Measurements from ENCODE around the gene GRIK4.

The GRIK4 gene

DNA sequence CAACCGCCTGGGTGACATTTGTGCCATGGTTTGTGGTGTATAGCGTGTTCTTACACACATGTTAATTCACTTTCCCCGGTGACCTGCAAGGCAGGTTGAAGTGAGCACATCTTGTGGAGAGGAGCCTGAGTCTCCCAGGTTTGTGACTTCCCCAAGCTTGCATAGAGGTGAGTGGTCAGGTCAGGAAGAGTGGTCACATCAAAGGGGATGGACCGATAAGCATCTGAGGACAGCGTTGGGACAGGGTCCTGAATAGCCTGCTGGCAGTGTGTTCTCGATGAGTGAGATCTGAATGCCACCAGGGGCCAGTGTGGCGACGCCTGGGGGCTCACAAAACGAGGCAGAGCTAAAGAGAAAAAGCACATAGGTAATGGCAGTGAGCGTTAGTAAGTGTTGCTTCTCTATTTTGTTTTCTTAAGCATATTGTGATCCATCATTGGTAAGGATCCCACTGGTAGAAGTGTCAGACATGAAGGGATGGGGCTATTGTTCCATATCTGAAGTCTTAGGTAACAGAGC, 154.6 kb downstream of the GRIK4 start:
- no peak for DNase-seq (ENCODE audit: low spot score)
- no peak for FAIRE-seq

DNA sequence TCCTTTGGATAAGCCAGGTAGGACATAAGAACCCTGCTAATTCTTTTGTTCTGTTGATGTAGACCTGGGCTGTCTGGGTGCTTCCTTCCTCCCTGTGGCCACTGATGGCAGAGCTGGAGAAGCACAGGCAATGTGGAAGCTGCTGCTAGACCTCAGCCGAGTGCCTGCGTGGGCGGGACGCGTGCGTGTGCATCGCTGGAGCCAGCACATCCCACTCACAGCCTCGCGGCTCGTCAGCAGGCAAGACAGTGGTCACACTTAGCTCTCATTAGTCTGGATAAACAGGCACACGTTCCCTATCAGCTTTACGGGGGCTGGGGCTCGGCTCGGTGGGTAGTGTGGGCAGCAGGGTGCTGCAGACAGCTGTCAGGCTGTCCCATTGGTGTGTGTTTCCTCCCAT, 155.7 kb downstream of the GRIK4 start:
- FAIRE-seq (no peak), DNase-seq (ENCODE audit: low spot score) (peak; percentile 12)

DNA sequence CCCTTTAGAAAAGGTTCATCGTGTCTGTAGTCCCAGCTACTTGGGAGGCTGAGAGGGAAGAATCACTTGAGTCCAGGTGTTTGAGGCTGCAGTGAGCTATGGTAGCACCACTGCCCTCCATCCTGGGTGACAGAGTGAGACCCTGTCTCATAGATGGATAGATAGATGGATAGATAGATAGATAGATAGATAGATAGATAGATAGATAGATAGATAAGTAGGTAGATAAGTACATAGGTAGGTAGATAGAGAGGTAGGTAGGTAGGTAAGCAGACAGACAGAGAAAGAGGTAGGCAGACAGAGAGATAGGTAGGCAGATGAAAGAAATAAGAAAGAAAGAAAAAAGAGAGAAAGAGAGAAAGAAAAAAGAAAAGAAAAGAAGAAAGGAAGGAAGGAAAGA, 156.4 kb downstream of the GRIK4 start:
- FAIRE-seq, result no peak
- DNase-seq (ENCODE audit: low spot score), result no peak

DNA sequence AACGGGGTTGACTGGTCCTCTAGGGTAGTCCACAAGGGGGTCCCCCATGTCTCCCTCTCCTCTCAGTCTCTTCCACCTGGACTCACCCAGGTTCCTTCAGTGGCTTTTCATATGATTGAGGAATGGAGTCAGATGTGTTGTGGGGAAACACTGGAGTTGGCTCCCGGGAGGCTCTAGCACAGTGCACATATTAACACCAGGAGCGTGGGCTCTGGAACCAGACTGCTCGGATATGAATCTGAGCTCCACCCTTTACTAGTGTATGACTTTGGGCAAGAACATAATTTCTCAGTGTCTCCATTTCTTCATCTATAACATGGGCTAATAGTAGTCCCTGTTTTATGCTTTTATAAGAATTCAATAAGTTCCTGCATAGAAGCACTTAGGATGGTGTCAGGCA, 157.0 kb downstream of the GRIK4 start:
- DNase-seq (ENCODE audit: low spot score) (no peak), FAIRE-seq (no peak)

DNA sequence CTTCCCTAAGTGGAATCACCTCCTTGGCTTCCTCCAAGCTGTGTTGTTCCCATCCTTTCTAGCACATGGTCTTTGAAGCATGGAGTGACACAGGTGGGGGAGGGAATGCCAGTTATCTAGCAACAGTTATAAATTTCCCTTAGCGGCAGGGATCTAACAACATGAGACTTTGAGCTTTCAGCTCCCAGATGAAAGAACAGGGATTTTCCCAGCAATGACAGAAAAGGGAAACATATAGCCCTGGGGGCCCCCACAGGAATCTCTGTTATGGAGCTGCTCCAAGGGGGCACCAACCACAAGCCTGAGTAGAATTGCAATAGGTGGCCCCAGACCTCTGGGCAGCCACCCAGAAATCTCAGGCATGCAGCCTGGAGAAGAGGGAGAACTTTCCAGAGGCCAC, 163.0 kb downstream of the GRIK4 start:
- FAIRE-seq (no peak), DNase-seq (ENCODE audit: low spot score) (peak; percentile 9)

DNA sequence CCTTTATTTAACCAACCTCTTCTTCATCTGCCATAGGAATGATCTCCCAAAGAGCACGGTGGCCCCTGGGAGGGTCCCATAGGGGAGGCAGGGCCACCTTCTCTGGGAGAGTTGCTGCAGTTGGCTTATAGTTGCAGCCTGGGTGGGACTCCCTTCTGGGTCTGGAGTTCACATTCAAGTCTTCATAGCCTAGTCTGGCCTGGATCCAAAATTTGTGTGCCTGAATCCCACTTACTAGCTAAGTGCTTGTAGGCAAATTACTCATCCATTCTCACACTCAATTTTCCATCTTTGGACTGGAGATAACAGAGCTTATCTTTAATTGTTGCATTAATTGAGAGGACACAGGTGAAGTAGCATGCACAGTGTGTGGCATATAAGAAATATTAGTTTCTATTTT, 163.6 kb downstream of the GRIK4 start:
- FAIRE-seq, result no peak
- DNase-seq (ENCODE audit: low spot score), result no peak

DNA sequence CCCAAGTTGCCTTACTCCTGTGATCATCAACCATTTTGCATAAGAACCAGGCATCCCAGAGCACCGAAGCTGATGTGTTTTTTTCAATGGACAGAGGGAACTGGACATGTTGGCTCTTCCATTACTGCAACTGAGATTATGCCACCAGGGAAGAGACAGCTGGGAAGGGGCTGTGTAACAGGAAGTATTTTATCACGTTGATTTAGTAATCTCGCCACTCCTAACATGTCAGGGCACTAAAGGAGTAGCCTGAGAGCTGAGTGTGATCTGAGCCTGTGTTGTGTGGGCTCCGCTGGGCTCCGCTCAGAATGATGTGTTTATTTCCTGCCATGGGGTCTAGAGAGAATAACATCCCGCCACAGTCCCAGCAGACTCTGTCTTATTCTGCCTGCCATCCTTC, 165.4 kb downstream of the GRIK4 start:
- FAIRE-seq (no peak), DNase-seq (ENCODE audit: low spot score) (no peak)

DNA sequence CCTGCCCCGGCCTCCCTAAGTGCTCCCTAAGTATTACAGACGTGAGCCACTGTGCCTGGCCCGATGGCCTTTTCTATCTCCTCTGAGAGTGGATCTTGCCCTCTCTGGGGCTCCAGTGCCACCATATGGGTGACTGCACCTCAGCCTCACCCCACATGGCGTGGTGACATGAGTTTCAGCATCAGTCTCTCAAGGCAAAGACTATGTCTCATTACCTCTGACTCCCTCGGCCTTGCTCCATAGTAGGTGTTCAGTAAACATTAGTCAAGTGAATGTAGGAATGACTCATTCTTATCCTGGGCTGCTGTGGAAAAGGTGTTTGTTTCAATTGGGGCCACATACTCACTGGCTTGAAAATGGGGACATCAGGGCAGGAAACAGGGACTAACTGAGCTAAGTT, 168.8 kb downstream of the GRIK4 start:
- DNase-seq (ENCODE audit: low spot score), result no peak
- no peak for FAIRE-seq

DNA sequence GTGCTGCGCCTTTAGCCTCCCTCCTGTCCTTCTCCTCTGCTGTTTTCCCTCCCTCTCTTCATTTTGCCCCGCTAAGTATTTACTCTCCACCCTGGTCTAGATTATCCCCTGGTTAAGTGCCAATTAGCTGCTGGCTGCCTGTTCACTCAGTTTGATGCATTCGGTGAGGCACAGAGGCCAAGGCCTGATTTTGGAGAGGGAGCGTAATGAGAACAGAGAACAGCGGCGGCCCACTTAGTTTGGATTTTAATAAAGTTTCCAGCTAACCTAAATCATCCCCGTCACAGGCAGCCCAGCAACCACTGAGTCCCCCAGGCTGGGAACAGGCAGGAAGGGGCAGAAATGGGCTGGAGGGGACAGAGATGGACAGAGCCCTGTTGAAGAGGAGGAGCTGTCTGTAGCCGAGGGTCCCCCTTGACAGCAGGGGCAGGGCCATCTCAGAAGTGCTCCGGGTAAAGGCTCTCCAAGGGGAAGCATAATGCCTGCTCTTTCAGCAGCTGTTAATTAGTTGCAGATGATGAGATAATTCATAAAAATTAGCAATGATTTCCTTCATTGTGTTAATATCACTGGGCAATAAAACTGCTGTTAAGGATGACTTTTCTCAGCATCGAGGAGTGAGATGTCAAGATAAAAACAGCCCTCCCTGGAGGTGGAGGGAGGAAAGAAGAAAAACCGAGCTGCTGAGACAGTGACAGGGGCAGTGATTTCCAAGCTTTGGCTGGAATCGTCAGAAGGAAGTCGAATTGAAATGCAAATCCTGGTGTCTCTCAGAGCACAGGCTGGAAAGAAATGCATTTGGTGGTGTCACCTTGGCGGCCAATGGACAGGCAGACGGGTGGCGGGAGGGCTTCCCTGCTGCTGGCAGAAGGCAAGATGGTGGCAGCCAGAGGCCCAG, 170.1 kb downstream of the GRIK4 start:
- FAIRE-seq, result no peak
- no peak for DNase-seq (ENCODE audit: low spot score)

DNA sequence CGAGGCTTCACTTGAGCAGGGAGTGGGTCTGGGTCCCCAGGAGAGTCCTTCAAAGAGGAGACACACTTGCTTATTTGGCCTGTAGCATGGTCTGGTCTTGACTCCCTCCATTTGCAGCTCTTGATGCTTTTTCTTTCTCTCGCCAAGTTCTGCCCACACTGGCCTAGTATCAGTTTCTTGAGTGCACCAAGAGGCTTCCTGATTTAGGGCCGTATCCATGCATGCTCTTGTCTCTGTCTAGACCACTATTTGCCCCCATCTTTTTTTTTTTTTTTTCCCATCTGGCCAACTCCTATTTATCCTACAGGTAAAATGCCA, 170.7 kb downstream of the GRIK4 start:
- FAIRE-seq (no peak), DNase-seq (ENCODE audit: low spot score) (no peak)

DNA sequence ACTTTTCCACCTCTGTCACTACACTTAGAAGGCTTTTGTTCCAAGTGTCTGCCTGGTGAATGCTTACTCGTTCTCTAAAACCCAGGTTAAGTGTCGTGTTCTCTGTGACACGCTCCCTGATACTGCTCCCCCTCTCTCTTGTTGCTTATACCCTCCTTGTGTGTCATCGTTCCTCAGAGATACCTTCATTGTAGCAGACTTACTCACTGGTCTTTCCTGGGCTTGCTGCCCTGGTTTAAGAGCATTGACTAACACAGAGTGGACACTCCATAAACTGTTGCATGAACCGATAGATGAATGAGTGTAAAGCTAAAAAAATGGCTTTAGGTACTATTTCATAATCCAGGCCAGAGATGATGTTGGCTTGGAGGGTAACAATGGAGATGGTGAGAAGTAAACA, 171.3 kb downstream of the GRIK4 start:
- DNase-seq (ENCODE audit: low spot score) (no peak), FAIRE-seq (no peak)

DNA sequence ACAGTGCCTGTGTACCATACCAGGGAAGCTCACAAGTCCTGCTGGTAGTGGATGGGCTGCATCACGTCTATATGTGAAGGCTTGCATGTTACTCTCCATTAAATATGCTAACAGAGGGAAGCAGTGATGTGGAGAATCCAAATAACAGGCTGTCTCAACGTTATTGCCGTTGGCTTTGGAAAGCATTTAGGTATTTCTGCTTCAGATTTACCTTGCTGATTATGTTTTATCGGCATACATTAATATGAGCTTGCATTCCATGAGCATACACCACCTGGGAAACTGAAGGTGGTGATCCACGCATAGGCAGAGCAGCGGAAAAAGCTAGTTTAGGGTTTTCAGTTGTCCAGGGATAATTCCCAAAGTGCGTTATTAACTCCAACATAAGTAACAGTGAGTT, 175.0 kb downstream of the GRIK4 start:
- DNase-seq (ENCODE audit: low spot score) (no peak), FAIRE-seq (no peak)

DNA sequence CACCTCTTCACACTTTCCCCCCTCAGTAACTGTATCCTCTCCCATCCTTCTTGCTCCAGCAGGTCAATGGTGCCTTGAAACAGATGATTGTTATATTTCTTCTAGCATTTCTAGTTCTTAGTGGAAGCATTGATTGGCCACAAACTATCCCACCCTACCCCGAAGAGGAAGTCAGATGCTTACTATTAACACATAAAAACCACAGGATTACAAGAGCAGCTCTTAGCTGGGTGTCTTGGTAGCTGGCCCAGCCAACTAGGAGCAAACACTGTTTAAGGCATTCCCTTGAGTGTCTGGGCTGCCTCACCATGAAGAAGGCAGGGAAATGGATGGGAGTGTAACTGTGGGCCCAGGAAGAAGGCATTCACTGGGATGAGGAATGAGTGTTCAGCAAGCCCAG, 176.6 kb downstream of the GRIK4 start:
- FAIRE-seq (no peak), DNase-seq (ENCODE audit: low spot score) (no peak)

DNA sequence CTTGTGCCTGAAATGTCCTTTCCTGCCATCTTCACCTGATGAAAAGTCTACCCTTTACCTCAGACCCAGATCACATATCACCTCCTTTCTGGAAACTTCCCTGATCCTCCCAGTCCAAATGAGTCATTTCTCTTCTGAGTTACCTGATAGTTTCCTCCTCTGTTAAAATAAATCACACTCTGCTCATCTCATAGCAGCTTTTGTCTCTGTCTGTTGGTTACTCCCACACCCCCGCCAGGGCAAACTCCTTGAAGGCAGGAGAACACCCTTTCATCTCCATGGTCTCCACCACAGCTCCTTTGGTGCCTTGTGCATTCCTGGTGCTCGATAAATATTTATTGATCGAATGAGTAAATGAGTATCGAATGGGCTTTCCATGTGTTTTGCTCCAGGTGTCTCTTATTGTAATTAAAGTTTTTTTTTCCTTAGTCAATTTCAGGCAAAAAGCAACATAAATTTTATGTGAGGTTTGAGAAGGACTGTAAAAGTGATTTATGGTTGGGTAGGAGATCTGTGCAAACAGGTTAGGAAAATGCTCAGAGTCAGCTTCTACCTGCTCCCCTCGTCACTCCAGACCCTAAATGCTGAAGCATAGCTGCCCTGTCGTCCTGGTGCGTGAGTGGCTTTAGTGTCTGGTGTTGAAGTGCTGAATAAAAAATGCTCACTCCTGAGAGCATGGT, 178.2 kb downstream of the GRIK4 start:
- FAIRE-seq (no peak), DNase-seq (ENCODE audit: low spot score) (no peak)

DNA sequence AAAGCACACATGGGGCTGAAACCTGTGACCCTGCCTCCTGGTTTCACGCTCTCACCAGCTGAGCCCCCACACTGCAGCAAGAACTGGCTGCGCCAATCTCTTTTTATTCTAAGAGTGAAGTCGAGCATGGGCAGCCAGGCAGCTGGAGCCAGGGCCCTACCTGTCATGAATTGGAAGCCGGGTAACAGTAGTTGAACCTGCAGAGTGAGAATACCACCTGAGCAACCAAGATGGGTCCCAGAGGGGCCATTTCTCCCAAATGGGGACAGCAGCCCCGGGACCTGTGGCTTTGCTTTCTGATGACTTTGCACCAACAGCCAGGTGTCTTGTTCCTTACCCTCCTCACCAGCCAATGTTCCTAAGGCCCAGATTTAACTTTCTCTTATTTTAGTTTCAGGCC, 178.9 kb downstream of the GRIK4 start:
- FAIRE-seq (no peak), DNase-seq (ENCODE audit: low spot score) (no peak)

DNA sequence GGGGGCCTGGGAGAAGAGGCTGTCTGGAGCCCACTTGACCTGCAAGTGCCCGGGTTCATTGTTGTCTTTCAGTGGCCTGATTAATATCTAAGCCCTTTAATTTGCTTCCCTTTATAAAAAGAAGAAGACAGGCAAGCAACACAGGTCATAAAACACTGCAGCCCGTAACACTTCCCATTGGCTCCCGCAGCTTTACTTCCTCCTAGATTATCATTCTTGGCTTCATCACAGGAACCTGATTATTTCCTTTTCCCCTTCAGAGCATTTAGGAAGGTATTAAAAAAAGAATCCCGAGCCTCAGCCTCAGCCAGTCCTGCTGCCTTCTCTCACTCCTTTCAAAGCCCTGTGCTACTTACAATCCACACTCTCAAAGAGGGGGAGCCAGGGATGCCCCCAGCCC, 183.2 kb downstream of the GRIK4 start:
- FAIRE-seq (no peak), DNase-seq (ENCODE audit: low spot score) (no peak)

DNA sequence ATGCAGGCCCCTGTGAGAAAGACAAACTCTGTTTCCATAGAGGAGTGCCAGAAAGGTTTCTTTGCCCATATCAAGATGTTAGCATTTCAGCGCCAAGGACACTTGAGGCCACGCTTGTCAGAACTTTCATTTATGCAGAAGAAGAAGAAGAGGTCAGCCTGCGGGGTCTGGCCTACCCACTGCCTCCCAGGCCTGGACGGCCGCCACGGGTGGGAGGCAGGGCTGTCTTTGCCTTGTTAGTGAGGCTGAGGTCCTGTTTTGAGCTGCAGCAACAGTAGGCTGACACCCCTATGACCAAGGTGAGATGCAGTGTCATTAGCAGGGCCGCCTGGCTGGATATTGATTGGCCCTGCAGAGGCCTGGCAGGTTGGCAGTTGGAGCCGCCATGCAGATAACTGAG, 183.9 kb downstream of the GRIK4 start:
- no peak for FAIRE-seq
- no peak for DNase-seq (ENCODE audit: low spot score)

DNA sequence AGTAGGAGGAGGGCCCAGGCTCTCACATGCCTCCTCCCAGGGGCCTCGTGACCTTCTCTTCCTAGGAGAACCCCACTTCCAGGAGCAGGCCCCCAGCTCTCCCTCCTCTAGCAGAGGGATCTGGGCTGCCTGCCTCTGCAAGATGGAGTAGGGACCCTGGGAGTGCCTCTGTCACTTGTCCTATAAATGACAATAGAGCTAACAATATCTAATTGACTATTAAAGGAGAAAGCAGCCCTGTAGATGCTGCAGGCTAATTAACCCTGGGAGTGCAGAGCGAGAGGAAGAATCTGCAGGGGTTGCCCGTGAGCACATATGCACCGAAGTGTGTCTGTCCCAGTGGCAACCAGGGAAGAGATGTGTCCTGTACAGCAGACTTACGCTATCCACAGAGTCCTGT, 184.4 kb downstream of the GRIK4 start:
- DNase-seq (ENCODE audit: low spot score), result no peak
- FAIRE-seq, result no peak

DNA sequence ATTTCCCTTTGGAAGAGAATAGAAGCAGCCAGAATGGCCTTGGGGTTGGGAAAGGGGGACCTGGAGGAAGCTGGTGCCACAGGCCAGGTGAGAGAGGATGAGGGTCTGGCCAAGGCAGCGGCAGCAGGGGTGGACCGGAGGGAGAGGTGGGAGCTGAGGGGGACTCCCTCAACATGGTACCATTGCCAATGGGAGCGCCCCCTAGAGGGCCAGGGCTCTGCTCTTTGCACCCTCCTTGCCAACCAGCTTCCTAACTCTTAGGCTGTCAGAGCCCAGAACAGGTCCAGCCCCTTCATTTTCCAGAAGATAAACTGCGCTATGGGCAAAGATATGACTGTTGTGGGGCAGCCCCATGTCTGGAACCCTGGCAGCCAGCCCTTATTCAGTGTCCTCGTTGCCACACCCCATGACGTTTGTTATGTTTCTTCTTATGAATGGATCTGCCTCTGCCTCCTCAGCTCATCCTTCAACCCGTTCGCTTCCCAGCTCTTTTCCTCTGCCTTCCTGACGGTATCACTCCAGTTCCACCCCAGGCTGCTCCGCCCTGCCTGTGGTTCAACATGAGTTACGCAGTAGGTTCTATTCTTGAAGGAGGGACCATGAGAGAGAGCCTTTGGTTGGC, 185.2 kb downstream of the GRIK4 start:
- FAIRE-seq (no peak), DNase-seq (ENCODE audit: low spot score) (no peak)

DNA sequence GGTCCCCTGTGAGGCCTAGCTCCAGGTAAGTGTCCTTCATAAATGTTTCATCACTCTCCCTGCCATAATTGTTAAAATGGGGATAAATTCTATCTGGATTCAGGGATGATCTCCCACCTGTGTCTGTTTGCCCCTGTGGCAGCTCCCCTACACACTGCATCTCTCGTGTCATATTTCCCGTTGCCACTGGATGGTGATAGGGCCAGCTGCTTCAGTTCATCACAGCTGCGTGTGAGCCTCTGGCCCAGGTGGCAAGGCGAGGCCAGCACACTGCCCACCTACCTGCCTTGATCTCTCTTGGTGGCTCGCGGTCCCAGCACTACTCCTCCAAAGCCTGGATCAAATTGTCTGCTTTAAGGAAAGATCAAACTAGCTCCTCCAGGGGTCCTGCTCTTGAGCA, 187.4 kb downstream of the GRIK4 start:
- DNase-seq (ENCODE audit: low spot score) (no peak), FAIRE-seq (no peak)

DNA sequence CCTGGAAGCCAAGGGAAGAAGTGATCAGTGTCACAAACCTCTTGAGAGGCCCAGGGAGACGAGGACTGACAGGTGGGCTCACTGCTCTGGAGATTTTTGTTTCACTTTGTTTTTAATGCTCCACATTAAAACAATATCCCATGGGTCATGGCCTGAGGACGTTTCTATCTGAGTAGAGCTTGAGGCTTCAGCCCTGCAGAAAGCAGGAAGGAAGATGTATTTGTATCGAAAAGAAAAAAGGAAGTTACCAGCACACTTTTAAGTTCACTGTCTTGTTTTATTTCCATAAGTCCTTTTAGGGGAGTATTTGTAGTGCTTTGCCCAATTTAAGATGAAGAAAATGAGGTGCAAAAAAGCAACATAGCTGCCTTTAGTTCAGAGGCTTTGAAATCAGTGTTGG, 191.1 kb downstream of the GRIK4 start:
- DNase-seq (ENCODE audit: low spot score), result no peak
- FAIRE-seq, result no peak

DNA sequence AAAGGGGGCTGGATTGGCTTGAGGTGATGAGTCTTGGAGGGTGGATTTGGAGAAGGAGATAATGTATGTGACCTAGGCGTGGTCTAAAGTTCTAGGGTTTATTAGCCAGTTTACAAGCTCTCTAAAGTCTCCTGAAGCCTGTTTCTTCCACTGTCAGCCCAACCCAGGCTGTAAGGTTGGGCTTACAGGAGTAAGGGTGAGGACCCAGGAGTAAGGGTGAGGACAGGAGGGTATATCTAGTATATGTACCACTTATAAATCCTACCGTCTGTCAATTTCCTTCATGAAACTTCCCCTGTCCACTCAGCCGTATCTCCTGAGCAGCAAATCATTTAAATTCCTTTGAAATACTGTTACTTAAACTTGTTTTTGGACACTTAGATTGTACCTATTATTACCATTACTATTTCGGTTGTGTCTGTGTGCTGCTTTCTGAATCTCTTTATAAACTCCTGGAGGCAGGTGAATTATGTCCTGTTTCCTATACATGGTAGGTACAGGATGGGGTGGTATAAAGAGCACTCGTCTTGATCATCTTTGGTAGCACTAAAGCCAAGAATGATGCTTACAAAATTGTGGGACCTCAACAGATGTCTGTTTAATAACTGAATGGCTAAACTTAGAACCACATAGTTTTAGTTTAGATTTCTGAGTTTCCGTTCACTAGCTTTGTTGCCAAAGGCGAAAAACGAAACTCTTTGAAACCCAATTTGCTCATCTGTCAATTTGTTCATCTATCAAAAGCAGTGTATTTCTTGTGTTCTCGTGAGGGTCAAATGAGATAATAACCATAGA, 192.0 kb downstream of the GRIK4 start:
- DNase-seq (ENCODE audit: low spot score) (no peak), FAIRE-seq (no peak)
